ENCODE measurements around the gene IZUMO4.

DNA sequence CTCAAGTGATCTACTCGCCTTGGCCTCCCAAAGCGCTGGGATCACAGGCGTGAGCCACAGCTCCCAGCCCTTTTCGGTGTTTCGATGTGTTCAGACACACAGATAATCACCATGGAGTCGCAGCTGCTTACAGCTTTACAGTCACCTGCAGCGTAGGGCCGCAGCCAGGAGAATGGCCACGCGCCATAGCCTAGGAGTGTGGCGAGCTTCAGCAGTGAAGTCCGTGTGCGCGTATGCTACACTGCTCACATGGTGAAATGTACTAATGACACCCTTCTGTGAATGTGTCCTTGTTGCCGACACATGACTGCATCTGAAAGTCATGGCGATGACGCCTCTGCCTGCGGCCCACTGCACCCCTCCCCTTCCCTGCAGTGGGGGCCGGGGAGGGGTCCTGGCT is 31.0 kb downstream of the IZUMO4 start:
- TF ChIP-seq, protein P1, sequence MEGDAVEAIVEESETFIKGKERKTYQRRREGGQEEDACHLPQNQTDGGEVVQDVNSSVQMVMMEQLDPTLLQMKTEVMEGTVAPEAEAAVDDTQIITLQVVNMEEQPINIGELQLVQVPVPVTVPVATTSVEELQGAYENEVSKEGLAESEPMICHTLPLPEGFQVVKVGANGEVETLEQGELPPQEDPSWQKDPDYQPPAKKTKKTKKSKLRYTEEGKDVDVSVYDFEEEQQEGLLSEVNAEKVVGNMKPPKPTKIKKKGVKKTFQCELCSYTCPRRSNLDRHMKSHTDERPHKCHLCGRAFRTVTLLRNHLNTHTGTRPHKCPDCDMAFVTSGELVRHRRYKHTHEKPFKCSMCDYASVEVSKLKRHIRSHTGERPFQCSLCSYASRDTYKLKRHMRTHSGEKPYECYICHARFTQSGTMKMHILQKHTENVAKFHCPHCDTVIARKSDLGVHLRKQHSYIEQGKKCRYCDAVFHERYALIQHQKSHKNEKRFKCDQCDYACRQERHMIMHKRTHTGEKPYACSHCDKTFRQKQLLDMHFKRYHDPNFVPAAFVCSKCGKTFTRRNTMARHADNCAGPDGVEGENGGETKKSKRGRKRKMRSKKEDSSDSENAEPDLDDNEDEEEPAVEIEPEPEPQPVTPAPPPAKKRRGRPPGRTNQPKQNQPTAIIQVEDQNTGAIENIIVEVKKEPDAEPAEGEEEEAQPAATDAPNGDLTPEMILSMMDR (IDR thresholded peaks at IDR 0.05; ENCODE audit: low read length) = no peak
- TF ChIP-seq EZH2 (optimal IDR thresholded peaks at IDR 0.05; ENCODE audit: low read depth, low read length) (no peak), EZH2phosphoT487 (IDR thresholded peaks at IDR 0.05; ENCODE audit: low read length) (no peak)
